SK-N-SH (cell line): ENCODE data around the gene RNF13. TPM values are rescaled to one million over a fixed set of nuclear protein-coding genes. Genes with fewer than 3 reads are reported as not detected.
"Not testable (repeated sequence)": the region's sequence is repeated elsewhere in the genome, so short reads cannot be mapped to it uniquely, and the experiment has no call there.

ENCODE experiments used
- CTCF ChIA-PET: fragments of 300-600, 350-600 bp; formaldehyde crosslinking; extraction: SDS; loops from one replicate; lab custom pipeline; 2021; lab: Yijun Ruan, JAX
- POLR2A ChIA-PET: fragments of 350-600 bp; sonication (Branson Sonifier 250); formaldehyde crosslinking; extraction: SDS; loops from one replicate; lab custom pipeline; 2020; ENCODE audit warnings: antibody characterized with exemption, inconsistent platforms; lab: Yijun Ruan, JAX
- DNase-seq: peaks from one replicate; pipeline ENCODE4 v3.0.0; 2012
- H2AFZ ChIP-seq: fragments of 200-600 bp; sonication (generic); 2 replicates; pipeline ENCODE4 v1.8.1; 2016; ENCODE audit warnings: antibody characterized with exemption, mild to moderate bottlenecking, low read depth
- H3F3A ChIP-seq: fragments of 200-600 bp; sonication (generic); replicated peaks from 2 replicates; pipeline ENCODE3; 2016; ENCODE audit warnings: antibody characterized with exemption, mild to moderate bottlenecking; ENCODE audit not compliant: insufficient read depth
- H3K27ac ChIP-seq, 2 experiments: fragments of 200-500 bp in 1 of 2; fragments of 200-600 bp in 1 of 2; sonication (Bioruptor generic) in 1 of 2; sonication (generic), shearing (Covaris generic) in 1 of 2; 2 replicates each; pipeline versions ENCODE4 v1.5.1 to v1.6.1; 2014 to 2016; ENCODE audit warnings: low read depth in 2 of 2, inconsistent platforms in 1 of 2, low read length in 1 of 2, mild to moderate bottlenecking in 1 of 2, mixed read lengths in 1 of 2
- H3K27me3 ChIP-seq: fragments of 200-600 bp; sonication (generic), shearing (Covaris generic); 2 replicates; pipeline ENCODE4 v1.6.1; 2016; ENCODE audit warnings: mixed run types; ENCODE audit not compliant: insufficient read depth
- H3K36me3 ChIP-seq, 2 experiments: fragments of 200-500 bp in 1 of 2; fragments of 200-600 bp in 1 of 2; sonication (Bioruptor generic) in 1 of 2; sonication (generic) in 1 of 2; replicated peaks in 1 of 2; 2 replicates each; pipeline versions ENCODE3 to v1.5.1; 2014 to 2016; ENCODE audit warnings: low read length in 1 of 2, mild to moderate bottlenecking in 1 of 2; ENCODE audit not compliant: insufficient read depth in 2 of 2, control insufficient read depth in 1 of 2
- H3K4me1 ChIP-seq, 2 experiments: fragments of 200-500 bp in 1 of 2; fragments of 200-600 bp in 1 of 2; sonication (Bioruptor generic) in 1 of 2; sonication (generic), shearing (Covaris generic) in 1 of 2; 2 replicates each; pipeline versions ENCODE4 v1.5.1 to v1.6.1; 2014 to 2016; ENCODE audit warnings: low read depth in 1 of 2, low read length in 1 of 2, mixed run types in 1 of 2; ENCODE audit not compliant: insufficient read depth in 2 of 2, control insufficient read depth in 1 of 2
- H3K4me2 ChIP-seq: fragments of 200-600 bp; sonication (generic), shearing (Covaris generic); 2 replicates; pipeline ENCODE4 v1.6.1; 2017; ENCODE audit warnings: mixed run types
- H3K4me3 ChIP-seq, 2 experiments: fragments of 200-500 bp in 1 of 2; fragments of 200-600 bp in 1 of 2; sonication (Bioruptor generic) in 1 of 2; sonication (generic), shearing (Covaris generic) in 1 of 2; 2 replicates each; pipeline versions ENCODE4 v1.5.1 to v1.8.1; 2014 to 2016; ENCODE audit warnings: low read depth in 2 of 2, inconsistent platforms in 1 of 2, low read length in 1 of 2, mild to moderate bottlenecking in 1 of 2, mixed read lengths in 1 of 2, moderate library complexity in 1 of 2
- H3K79me2 ChIP-seq: fragments of 200-600 bp; sonication (generic); 2 replicates; pipeline ENCODE4 v1.8.1; 2017; ENCODE audit warnings: mild to moderate bottlenecking; ENCODE audit not compliant: insufficient read depth
- H3K9ac ChIP-seq: fragments of 200-600 bp; sonication (generic); 2 replicates; pipeline ENCODE4 v1.6.1; 2017; ENCODE audit warnings: mixed run types
- H3K9me2 ChIP-seq: fragments of 200-600 bp; sonication (generic); 2 replicates; pipeline ENCODE4 v1.6.1; 2017; ENCODE audit warnings: mixed run types
- H3K9me3 ChIP-seq: fragments of 200-600 bp; sonication (generic); 2 replicates; pipeline ENCODE4 v1.6.1; 2017; ENCODE audit warnings: mixed run types, mild to moderate bottlenecking, moderate library complexity
- H4K20me1 ChIP-seq: fragments of 200-600 bp; sonication (generic); 2 replicates; pipeline ENCODE4 v1.6.1; 2017; ENCODE audit warnings: mild to moderate bottlenecking, mixed run types; ENCODE audit not compliant: insufficient read depth
- CHD2 ChIP-seq: fragments of 150-350 bp; IDR thresholded peaks from 2 replicates; pipeline ENCODE4 v1.6.1; 2018; ENCODE audit warnings: low read length; ENCODE audit not compliant: partially characterized antibody
- ELF1 ChIP-seq: IDR thresholded peaks from 2 replicates; pipeline ENCODE4 v1.4.0; 2012
- FOXM1 ChIP-seq: IDR thresholded peaks from 2 replicates; pipeline ENCODE4 v1.4.0; 2012; ENCODE audit warnings: low read depth, mild to moderate bottlenecking
- GABPA ChIP-seq: IDR thresholded peaks from 2 replicates; pipeline ENCODE4 v1.4.0; 2012; ENCODE audit warnings: low read depth, mild to moderate bottlenecking
- IRF3 ChIP-seq: fragments of 150-350 bp; IDR thresholded peaks from 2 replicates; pipeline ENCODE4 v1.6.1; 2016; ENCODE audit warnings: mild to moderate bottlenecking, low read depth, low read length
- MEF2A ChIP-seq: IDR thresholded peaks from 2 replicates; pipeline ENCODE4 v1.4.0; 2012; ENCODE audit warnings: low read depth, borderline replicate concordance
- NFIC ChIP-seq: IDR thresholded peaks from 2 replicates; pipeline ENCODE4 v1.4.0; 2012; ENCODE audit warnings: borderline replicate concordance
- NRF1 ChIP-seq: IDR thresholded peaks from 2 replicates; pipeline ENCODE4 v1.6.1; 2012; ENCODE audit warnings: low read depth, mild to moderate bottlenecking, low read length
- POLR2AphosphoS5 ChIP-seq: IDR thresholded peaks from 2 replicates; pipeline ENCODE4 v1.6.1; 2012; ENCODE audit warnings: low read depth, low read length
- RCOR1 ChIP-seq: fragments of 150-350 bp; IDR thresholded peaks from 2 replicates; pipeline ENCODE4 v1.6.1; 2017; ENCODE audit warnings: antibody characterized with exemption, low read length
- RXRA ChIP-seq: IDR thresholded peaks from 2 replicates; pipeline ENCODE4 v1.4.0; 2012; ENCODE audit warnings: low read depth, mild to moderate bottlenecking, borderline replicate concordance
- SIN3A ChIP-seq: IDR thresholded peaks from 2 replicates; pipeline ENCODE4 v1.6.1; 2012; ENCODE audit warnings: low read depth, mild to moderate bottlenecking, low read length, moderate library complexity, borderline replicate concordance
- USF2 ChIP-seq: fragments of 150-350 bp; IDR thresholded peaks from 2 replicates; pipeline ENCODE4 v1.6.1; 2017; ENCODE audit warnings: antibody characterized with exemption, low read length, low read depth, borderline replicate concordance
- YY1 ChIP-seq: IDR thresholded peaks from 2 replicates; pipeline ENCODE4 v1.4.0; 2012; ENCODE audit warnings: low read depth, mild to moderate bottlenecking
- WGBS: methylation state at CpG from one replicate; pipeline ENCODE4 v1.1.6; 2017; ENCODE audit warnings: low lambda C conversion rate; 5-methylcytosine and 5-hydroxymethylcytosine counted together
- polyA plus RNA-seq, 3 experiments: library from polyadenylated mRNA; depleted of rRNA; stranded (reverse); fragments of >200 nt; gene quantifications; 2 replicates each; pipeline ENCODE4 v1.2.3, GENCODE V29; 2012
- TF ChIP-seq, protein P1 (sequence below): IDR thresholded peaks from 2 replicates; pipeline ENCODE4 v1.6.1; 2012; ENCODE audit warnings: mild to moderate bottlenecking, low read depth, low read length, moderate library complexity

Gene RNF13
- polyA plus RNA-seq, 1 of the 3 experiments (the other 2 are of a cell fraction) = 14.9 TPM

DNA sequence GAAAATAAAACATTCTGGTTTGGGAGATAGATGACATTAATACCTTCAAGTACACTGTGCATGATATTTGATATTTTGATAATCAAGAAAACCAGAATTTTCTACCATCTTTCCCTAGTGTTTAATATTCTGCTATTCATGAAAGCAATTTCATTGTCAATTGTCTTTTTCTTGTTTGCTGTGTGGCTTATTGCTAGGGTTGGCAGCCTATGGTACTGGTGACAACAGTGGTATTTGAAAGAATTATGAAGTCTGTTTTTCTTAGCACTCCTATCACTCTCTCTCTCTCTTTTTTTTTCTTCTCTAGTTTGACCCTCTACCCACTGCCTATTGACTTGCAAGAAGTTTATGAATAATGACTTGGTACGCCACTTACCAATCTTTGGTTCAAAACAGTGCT lies 15.4 kb downstream of the RNF13 start:
- Histone ChIP-seq H3F3A (peaks cover 8% of the 10 kb centered on the region), H3K9me3 (peaks cover 6% of the 10 kb centered on the region; the same call in 1 of the 2 replicates), H3K36me3 (peaks cover 0 to 13% of the 10 kb centered on the region in 2 experiments), H3K4me3 (no peak overlapping the region), H3K4me2 (no peak overlapping the region), H3K27ac (no peak overlapping the region), H3K79me2 (peaks cover 51% of the 10 kb centered on the region), H3K27me3 (no peaks in the 10 kb centered on the region), H2AFZ (no peak overlapping the region), H3K9me2 (no peaks in the 10 kb centered on the region), H3K4me1 (peaks cover 0 to 2% of the 10 kb centered on the region in 2 experiments; a peak in 1 of 4 replicates), H3K9ac (no peak overlapping the region), H4K20me1 (no peaks in the 10 kb centered on the region)
- DNase-seq = no peak
- TF ChIP-seq, protein P1, sequence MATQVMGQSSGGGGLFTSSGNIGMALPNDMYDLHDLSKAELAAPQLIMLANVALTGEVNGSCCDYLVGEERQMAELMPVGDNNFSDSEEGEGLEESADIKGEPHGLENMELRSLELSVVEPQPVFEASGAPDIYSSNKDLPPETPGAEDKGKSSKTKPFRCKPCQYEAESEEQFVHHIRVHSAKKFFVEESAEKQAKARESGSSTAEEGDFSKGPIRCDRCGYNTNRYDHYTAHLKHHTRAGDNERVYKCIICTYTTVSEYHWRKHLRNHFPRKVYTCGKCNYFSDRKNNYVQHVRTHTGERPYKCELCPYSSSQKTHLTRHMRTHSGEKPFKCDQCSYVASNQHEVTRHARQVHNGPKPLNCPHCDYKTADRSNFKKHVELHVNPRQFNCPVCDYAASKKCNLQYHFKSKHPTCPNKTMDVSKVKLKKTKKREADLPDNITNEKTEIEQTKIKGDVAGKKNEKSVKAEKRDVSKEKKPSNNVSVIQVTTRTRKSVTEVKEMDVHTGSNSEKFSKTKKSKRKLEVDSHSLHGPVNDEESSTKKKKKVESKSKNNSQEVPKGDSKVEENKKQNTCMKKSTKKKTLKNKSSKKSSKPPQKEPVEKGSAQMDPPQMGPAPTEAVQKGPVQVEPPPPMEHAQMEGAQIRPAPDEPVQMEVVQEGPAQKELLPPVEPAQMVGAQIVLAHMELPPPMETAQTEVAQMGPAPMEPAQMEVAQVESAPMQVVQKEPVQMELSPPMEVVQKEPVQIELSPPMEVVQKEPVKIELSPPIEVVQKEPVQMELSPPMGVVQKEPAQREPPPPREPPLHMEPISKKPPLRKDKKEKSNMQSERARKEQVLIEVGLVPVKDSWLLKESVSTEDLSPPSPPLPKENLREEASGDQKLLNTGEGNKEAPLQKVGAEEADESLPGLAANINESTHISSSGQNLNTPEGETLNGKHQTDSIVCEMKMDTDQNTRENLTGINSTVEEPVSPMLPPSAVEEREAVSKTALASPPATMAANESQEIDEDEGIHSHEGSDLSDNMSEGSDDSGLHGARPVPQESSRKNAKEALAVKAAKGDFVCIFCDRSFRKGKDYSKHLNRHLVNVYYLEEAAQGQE = no peak
- TF ChIP-seq POLR2AphosphoS5 = no peak
- TF ChIP-seq NRF1 = no peak
- no peak for TF ChIP-seq MEF2A
- TF ChIP-seq IRF3 = no peak
- no peak for TF ChIP-seq NFIC
- TF ChIP-seq RXRA = no peak
- TF ChIP-seq GABPA = no peak
- TF ChIP-seq FOXM1 = no peak
- no peak for TF ChIP-seq USF2
- no peak for TF ChIP-seq SIN3A
- no peak for TF ChIP-seq CHD2
- no peak for TF ChIP-seq RCOR1
- TF ChIP-seq ELF1 = no peak
- no peak for TF ChIP-seq YY1
- WGBS = 94% methylated on average over 1 of the region's 1 CpG
- POLR2A ChIA-PET = no interaction called here
- CTCF ChIA-PET = no interaction called here

DNA sequence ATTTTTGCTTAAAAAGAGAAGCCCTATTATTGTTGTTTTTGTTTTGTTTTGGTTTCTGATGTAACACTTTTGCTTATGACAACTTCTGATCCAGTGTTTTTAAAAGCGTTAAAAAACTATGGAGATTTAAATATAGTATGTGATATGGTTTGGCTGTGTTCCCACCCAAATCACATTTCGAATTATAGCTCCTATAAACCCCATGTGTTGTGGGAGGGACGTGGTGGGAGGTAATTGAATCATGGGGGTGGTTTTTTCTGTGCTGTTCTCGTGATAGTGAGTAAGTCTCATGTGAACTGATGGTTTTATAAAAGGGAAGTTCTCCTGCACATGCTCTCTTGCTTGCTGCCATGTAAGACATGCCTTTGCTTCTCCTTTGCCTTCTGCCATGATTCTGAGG lies 16.6 kb downstream of the RNF13 start:
- H3K4me1 ChIP-seq, H3F3A ChIP-seq, H2AFZ ChIP-seq, H3K4me3 ChIP-seq, H3K9me2 ChIP-seq, H3K4me2 ChIP-seq, H4K20me1 ChIP-seq, H3K27ac ChIP-seq, POLR2A ChIA-PET, H3K27me3 ChIP-seq, DNase-seq, H3K9ac ChIP-seq, CTCF ChIA-PET: not testable (repeated sequence)
- H3K79me2 ChIP-seq = peaks cover 45% of the 10 kb centered on the region
- WGBS = 80% methylated on average over 4 of the region's 4 CpGs
- H3K36me3 ChIP-seq = peaks cover 0 to 14% of the 10 kb centered on the region in 2 experiments
- H3K9me3 ChIP-seq = peaks cover 11% of the 10 kb centered on the region; the same call in 1 of the 2 replicates
